Neutrophil (primary cell): ENCODE data around the gene KCNK6.

Source experiments
- H3K27ac ChIP-seq: fragments of 200-600 bp; sonication (generic); 2 replicates; pipeline ENCODE4 v1.5.1; 2016; ENCODE audit warnings: mild to moderate bottlenecking, moderate library complexity
- H3K27me3 ChIP-seq: fragments of 200-600 bp; sonication (generic); 2 replicates; pipeline ENCODE4 v1.6.0; 2016; ENCODE audit warnings: mild to moderate bottlenecking
- H3K36me3 ChIP-seq: fragments of 200-600 bp; sonication (generic); 2 replicates; pipeline ENCODE4 v1.5.1; 2017
- H3K4me1 ChIP-seq, 2 experiments: fragments of 200-600 bp in 1 of 2; sonication (generic) in 1 of 2; 1 replicate in 1 of 2; 2 replicates in 1 of 2; pipeline versions ENCODE4 v1.5.1 to v1.6.1; 2013 to 2016; ENCODE audit warnings: low read depth in 1 of 2, low read length in 1 of 2, mild to moderate bottlenecking in 1 of 2, moderate library complexity in 1 of 2; ENCODE audit not compliant: control insufficient read depth in 1 of 2, insufficient read depth in 1 of 2
- H3K4me3 ChIP-seq, 2 experiments: fragments of 200-600 bp in 1 of 2; sonication (generic) in 1 of 2; 1 replicate in 1 of 2; 2 replicates in 1 of 2; pipeline ENCODE4 v1.5.1; 2013 to 2016; ENCODE audit warnings: low read depth in 1 of 2, low read length in 1 of 2, mild to moderate bottlenecking in 1 of 2, moderate library complexity in 1 of 2
- H3K9me3 ChIP-seq: fragments of 200-600 bp; sonication (generic); 2 replicates; pipeline ENCODE4 v1.5.1; 2016
- CTCF ChIP-seq: fragments of 200-600 bp; sonication (generic); IDR thresholded peaks from 2 replicates; pipeline ENCODE4 v1.5.1; 2016; ENCODE audit warnings: antibody characterized with exemption

KCNK6 gene

GRCh38 chr19:38351865-38352395 lies 32.3 kb downstream of the KCNK6 start:
- TF ChIP-seq CTCF, result no peak
- Histone ChIP-seq H3K36me3 (no peaks in the 10 kb centered on the region), H3K9me3 (no peaks in the 10 kb centered on the region), H3K27me3 (peaks cover 11% of the 10 kb centered on the region), H3K27ac (no peak overlapping the region), H3K4me3 (no peak overlapping the region), H3K4me1 (no peaks in the 10 kb centered on the region)

GRCh38 chr19:38352611-38353010 lies 33.0 kb downstream of the KCNK6 start:
- H3K4me1 ChIP-seq, result no peaks in the 10 kb centered on the region
- H3K27me3 ChIP-seq, result peaks cover 15% of the 10 kb centered on the region
- H3K4me3 ChIP-seq, result no peak overlapping the region
- H3K27ac ChIP-seq, result no peak overlapping the region
- TF ChIP-seq CTCF, result no peak
- no peaks in the 10 kb centered on the region for H3K9me3 ChIP-seq
- no peaks in the 10 kb centered on the region for H3K36me3 ChIP-seq

- Histone ChIP-seq H3K4me3 (no peak overlapping the region), H3K36me3 (no peaks in the 10 kb centered on the region), H3K27ac (no peak overlapping the region), H3K27me3 (peaks cover 49% of the 10 kb centered on the region), H3K4me1 (no peaks in the 10 kb centered on the region), H3K9me3 (no peaks in the 10 kb centered on the region)
- TF ChIP-seq CTCF, result no peak
These were observed 36.4 kb downstream of the KCNK6 start for GRCh38 chr19:38355728-38356725.

- Histone ChIP-seq H3K4me1 (peaks cover 17% of the 10 kb centered on the region in 2 experiments), H3K9me3 (no peaks in the 10 kb centered on the region), H3K4me3 (no peak overlapping the region), H3K27ac (no peak overlapping the region), H3K36me3 (no peaks in the 10 kb centered on the region), H3K27me3 (peaks cover 70% of the 10 kb centered on the region)
- no peak for TF ChIP-seq CTCF
These were observed 38.4 kb downstream of the KCNK6 start for GRCh38 chr19:38358071-38358470.

GRCh38 chr19:38359242-38360021 lies 39.8 kb downstream of the KCNK6 start:
- Histone ChIP-seq H3K4me3 (no peak overlapping the region), H3K27me3 (peaks cover 79% of the 10 kb centered on the region), H3K9me3 (no peaks in the 10 kb centered on the region), H3K27ac (no peak overlapping the region), H3K4me1 (peaks cover 17 to 18% of the 10 kb centered on the region in 2 experiments), H3K36me3 (no peaks in the 10 kb centered on the region)
- no peak for TF ChIP-seq CTCF
